ENCODE measurements around the gene ANKS6. TPM values are rescaled to one million over a fixed set of nuclear protein-coding genes. Genes with fewer than 3 reads are reported as not detected.
A peak's percentile ranks its signal among the peaks of the same experiment; 100 is the strongest.

The ANKS6 gene
- total and polyA plus RNA-seq, 2 of the 4 experiments (the other 2 are of a cell fraction), result 9.0 to 23.6 TPM

DNA sequence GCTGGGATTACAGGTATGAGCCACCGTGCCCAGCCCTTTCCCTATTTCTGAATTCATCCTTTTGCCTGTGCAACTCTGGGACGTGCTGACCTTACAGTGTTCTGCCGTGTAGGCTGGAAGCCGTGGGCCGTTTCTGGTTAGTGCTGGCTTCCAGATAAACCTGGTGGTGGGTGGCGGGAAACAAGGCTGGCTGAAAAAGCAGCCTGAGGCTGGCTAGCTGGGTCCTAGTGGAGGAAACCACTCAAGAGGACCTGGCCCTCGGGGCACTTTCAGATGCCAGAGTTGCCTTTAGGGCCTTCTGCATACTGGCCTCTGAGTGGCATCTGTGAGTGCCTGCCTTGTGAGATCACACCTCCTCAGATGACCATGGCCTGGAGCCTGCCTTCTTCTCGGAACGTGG, 38.0 kb upstream of the ANKS6 start:
- DNase-seq (no peak), ATAC-seq (ENCODE audit: low read depth) (peak; percentile 29; the same call in 1 of the 2 replicates)
- intact Hi-C loops (cut with micrococcal nuclease) (no loop called here), dilution Hi-C loops (cut with HindIII; ENCODE audit: low sequenced_read_pairs, unreplicated experiment) (loop anchor here (25.0 kb wide), 1 partner anchor 303 kb away; no protein-coding TSS in a partner anchor), in situ Hi-C loops (cut with MboI; ENCODE audit: low sequenced_read_pairs) (no loop called here)
- H3K27ac ChIP-seq (ENCODE audit: insufficient read depth, low read length), result no peak overlapping the region
- H3K23ac ChIP-seq (ENCODE audit: low read depth, low read length), result no peak overlapping the region
- no peak overlapping the region for H3K14ac ChIP-seq (replicated peaks; ENCODE audit: low read depth, low read length)
- H3K4me1 ChIP-seq (ENCODE audit: control insufficient read depth, insufficient read depth, low read length), result no peaks in the 10 kb centered on the region
- H3K9me3 ChIP-seq (ENCODE audit: control insufficient read depth, insufficient read depth, low read length), result no peaks in the 10 kb centered on the region
- H3K4me2 ChIP-seq (ENCODE audit: low read depth, low read length), result no peak overlapping the region
- ChIA-PET POLR2A (ENCODE audit: unreplicated experiment) (no interaction called here), CTCF (no interaction called here)
- H2BK5ac ChIP-seq (ENCODE audit: low read depth, low read length, poor library complexity, severe bottlenecking), result no peak overlapping the region
- no peak overlapping the region for H2AK5ac ChIP-seq (ENCODE audit: low read depth, low read length)
- H3K9ac ChIP-seq (ENCODE audit: low read depth, low read length), result no peak overlapping the region
- H4K91ac ChIP-seq (ENCODE audit: insufficient read depth, low read depth, low read length), result no peak overlapping the region
- no peaks in the 10 kb centered on the region for H3K79me1 ChIP-seq (ENCODE audit: low read depth in 1 of 2, low read length in 2 of 2)
- peak overlapping the region; percentile 7 for H2AFZ ChIP-seq (replicated peaks; ENCODE audit: low read length, poor library complexity)
- whole genome bisulfite sequencing, 2 experiments (ENCODE audit: extremely low coverage in 2 of 2, insufficient read length in 1 of 2), result 82% methylated on average over 4 of the region's 9 CpGs; no CpG with 5 or more reads in 1 of the 2 experiments
- H3K9me1 ChIP-seq (ENCODE audit: insufficient read depth, low read length), result no peaks in the 10 kb centered on the region
- H3K18ac ChIP-seq (ENCODE audit: low read depth, low read length), result no peak overlapping the region
- no TSS peak for BruUV-seq (replicated peaks)
- H2BK15ac ChIP-seq (ENCODE audit: low read depth, low read length), result no peak overlapping the region
- no peak overlapping the region for H4K8ac ChIP-seq (ENCODE audit: low read depth in 2 of 2, low read length in 2 of 2)
- H3K56ac ChIP-seq (ENCODE audit: extremely low read depth, insufficient read depth, low read length), result no peak overlapping the region
- no peak overlapping the region for H2BK20ac ChIP-seq (ENCODE audit: low read depth, low read length)
- H2BK120ac ChIP-seq (ENCODE audit: low read depth, low read length), result no peak overlapping the region
- no peak overlapping the region for H3K4me3 ChIP-seq (ENCODE audit: insufficient read depth, low read depth, low read length)
- TF ChIP-seq, protein P1, sequence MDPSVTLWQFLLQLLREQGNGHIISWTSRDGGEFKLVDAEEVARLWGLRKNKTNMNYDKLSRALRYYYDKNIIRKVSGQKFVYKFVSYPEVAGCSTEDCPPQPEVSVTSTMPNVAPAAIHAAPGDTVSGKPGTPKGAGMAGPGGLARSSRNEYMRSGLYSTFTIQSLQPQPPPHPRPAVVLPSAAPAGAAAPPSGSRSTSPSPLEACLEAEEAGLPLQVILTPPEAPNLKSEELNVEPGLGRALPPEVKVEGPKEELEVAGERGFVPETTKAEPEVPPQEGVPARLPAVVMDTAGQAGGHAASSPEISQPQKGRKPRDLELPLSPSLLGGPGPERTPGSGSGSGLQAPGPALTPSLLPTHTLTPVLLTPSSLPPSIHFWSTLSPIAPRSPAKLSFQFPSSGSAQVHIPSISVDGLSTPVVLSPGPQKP (IDR thresholded peaks at IDR 0.05; ENCODE audit: borderline replicate concordance, low read depth, low read length), result no peak
- TF ChIP-seq RCOR1 (IDR thresholded peaks at IDR 0.05; ENCODE audit: insufficient replicate concordance, low read length) (no peak), RFX5 (IDR thresholded peaks at IDR 0.05; ENCODE audit: low read depth, low read length) (no peak), MXI1 (IDR thresholded peaks at IDR 0.05; ENCODE audit: borderline replicate concordance, low read depth, low read length) (no peak), RAD21 (IDR thresholded peaks at IDR 0.05; ENCODE audit: low read length) (no peak), FOS (IDR thresholded peaks at IDR 0.05; ENCODE audit: low read depth, low read length) (no peak), MAFK (IDR thresholded peaks at IDR 0.05; ENCODE audit: low read depth, low read length) (no peak)
- TF ChIP-seq, protein P2, sequence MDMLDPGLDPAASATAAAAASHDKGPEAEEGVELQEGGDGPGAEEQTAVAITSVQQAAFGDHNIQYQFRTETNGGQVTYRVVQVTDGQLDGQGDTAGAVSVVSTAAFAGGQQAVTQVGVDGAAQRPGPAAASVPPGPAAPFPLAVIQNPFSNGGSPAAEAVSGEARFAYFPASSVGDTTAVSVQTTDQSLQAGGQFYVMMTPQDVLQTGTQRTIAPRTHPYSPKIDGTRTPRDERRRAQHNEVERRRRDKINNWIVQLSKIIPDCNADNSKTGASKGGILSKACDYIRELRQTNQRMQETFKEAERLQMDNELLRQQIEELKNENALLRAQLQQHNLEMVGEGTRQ (IDR thresholded peaks at IDR 0.05; ENCODE audit: low read depth, low read length), result no peak
- no peaks in the 10 kb centered on the region for H3K36me3 ChIP-seq (ENCODE audit: control insufficient read depth, insufficient read depth, low read length)
- no peak overlapping the region for H3K4ac ChIP-seq (ENCODE audit: low read depth, low read length)
- H4K5ac ChIP-seq (ENCODE audit: low read depth, low read length), result no peak overlapping the region
- no peak overlapping the region for H2AK9ac ChIP-seq (replicated peaks; ENCODE audit: low read depth, low read length, poor library complexity)
- H3K27me3 ChIP-seq (ENCODE audit: control insufficient read depth, insufficient read depth, low read length), result no peaks in the 10 kb centered on the region; the same call in 1 of the 2 replicates
- H4K20me1 ChIP-seq (ENCODE audit: insufficient read depth, low read length), result no peaks in the 10 kb centered on the region

Data from IMR-90 (cell line).